HG02759 (cell line): ENCODE measurements around the gene CELSR1.

Experiments
- ATAC-seq: cut with Tn5 transposase; IDR thresholded peaks from one replicate; pipeline ENCODE4 v1.9.1; 2021; ENCODE audit warnings: mild to moderate bottlenecking, moderate library complexity; ENCODE audit not compliant: unreplicated experiment

The CELSR1 gene, protein sequence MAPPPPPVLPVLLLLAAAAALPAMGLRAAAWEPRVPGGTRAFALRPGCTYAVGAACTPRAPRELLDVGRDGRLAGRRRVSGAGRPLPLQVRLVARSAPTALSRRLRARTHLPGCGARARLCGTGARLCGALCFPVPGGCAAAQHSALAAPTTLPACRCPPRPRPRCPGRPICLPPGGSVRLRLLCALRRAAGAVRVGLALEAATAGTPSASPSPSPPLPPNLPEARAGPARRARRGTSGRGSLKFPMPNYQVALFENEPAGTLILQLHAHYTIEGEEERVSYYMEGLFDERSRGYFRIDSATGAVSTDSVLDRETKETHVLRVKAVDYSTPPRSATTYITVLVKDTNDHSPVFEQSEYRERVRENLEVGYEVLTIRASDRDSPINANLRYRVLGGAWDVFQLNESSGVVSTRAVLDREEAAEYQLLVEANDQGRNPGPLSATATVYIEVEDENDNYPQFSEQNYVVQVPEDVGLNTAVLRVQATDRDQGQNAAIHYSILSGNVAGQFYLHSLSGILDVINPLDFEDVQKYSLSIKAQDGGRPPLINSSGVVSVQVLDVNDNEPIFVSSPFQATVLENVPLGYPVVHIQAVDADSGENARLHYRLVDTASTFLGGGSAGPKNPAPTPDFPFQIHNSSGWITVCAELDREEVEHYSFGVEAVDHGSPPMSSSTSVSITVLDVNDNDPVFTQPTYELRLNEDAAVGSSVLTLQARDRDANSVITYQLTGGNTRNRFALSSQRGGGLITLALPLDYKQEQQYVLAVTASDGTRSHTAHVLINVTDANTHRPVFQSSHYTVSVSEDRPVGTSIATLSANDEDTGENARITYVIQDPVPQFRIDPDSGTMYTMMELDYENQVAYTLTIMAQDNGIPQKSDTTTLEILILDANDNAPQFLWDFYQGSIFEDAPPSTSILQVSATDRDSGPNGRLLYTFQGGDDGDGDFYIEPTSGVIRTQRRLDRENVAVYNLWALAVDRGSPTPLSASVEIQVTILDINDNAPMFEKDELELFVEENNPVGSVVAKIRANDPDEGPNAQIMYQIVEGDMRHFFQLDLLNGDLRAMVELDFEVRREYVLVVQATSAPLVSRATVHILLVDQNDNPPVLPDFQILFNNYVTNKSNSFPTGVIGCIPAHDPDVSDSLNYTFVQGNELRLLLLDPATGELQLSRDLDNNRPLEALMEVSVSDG (N-terminal part only)

DNA sequence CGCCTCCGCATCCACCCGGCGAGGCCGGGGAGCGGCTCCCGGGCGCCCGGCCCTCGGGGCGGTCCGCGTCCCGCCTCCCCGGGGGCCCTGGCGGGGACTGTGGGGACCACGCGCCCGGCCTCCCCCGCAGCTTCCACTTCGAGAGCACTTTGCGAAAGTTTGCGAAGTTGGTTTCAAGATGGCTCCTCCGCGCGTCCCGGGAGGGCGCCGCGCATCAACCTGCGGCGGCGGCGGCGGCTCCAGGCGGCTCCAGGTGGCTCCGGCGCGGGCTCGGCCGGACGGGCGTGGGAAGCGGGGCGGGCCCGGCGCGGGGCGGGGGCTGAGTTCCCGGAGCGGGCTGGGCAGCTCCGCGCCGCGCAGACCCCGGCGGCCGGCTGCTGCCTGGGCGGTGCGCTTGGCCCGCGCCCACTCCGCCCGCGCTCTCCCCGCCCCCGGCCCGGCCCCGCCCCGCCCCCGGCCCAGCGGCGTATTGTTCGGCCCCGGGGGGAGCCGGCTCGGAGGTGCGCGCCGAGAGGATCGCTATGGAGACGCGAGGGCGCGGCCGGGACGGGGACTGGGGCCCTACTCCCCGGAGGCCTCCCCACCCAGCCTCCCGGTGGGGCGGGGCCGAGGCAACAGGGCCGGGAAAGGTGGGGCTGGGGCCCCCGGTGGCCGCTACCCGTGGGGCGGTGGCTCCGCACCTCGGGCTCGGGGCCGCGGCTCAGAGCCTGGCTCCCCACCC is at the start of gene CELSR1:
Gene CELSR1, minus strand, starts transcription at position 396 of the 721 bp plus-strand sequence. CDS start 450 bp downstream, outside the sequence.
- ATAC-seq, result no peak

DNA sequence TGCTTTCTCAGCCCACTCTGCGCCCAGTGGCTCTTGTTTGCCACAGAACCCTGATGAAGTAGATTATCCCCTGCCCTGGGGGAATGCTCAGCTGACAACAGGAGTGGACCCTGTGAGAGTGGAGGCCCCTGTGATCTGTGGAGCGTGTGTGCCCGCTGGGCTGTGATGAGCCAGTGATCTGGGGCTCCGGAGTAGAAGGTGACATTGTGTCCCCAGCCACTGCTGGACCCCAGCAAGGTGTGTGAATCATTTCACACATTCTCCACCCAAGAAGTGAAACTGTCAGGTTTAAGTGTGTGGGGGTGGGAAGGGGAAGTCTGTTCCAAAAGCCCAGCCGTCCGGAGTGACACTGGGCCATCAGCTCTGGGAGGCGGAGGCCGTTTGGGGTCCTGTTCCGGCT is 49.6 kb upstream of the CELSR1 start:
- ATAC-seq, result peak; percentile 47

DNA sequence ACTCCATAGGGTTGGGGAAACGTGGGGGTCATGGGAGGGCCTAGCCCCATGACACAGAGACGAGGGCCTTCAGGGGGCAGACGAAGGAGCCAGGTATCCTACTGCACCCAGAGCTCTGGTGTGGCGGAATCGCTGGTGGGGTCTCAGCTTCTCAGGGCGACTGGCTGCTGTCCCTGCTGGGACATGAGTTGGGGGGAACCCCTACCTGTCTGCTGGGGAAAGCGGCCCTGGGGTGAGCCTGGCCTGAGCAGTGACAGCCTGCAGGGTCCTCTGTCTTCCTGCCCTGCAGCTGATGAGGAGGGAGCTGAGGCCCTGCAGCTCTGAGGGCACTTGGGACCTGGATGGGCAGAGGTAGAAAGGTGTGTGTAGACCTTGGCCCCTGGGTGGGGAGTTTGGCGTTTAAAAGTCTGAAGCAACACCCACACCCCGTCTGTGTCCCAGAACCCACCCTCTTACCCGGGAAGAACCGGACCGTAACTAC is 49.2 kb upstream of the CELSR1 start:
- ATAC-seq, result no peak

DNA sequence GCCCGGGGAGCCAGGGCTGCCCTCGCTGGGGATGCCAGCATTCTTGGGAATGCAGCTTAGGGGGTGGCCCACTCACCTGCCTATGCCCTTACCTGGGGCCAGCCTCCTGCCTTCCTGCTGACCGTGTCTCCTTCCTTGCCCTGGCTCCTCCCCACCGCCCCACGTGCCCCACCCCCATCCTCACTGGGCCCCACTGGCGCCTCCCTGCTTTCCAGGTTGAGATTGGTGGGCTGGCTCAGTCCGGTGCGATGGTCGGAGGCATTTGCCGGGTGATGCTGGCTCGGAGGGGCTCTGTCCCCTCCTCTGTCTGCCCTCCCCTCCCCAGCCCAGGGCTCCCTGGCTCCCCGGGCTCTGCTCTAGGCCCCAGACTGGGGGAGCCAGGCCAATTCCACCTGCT is 48.7 kb upstream of the CELSR1 start:
- no peak for ATAC-seq

DNA sequence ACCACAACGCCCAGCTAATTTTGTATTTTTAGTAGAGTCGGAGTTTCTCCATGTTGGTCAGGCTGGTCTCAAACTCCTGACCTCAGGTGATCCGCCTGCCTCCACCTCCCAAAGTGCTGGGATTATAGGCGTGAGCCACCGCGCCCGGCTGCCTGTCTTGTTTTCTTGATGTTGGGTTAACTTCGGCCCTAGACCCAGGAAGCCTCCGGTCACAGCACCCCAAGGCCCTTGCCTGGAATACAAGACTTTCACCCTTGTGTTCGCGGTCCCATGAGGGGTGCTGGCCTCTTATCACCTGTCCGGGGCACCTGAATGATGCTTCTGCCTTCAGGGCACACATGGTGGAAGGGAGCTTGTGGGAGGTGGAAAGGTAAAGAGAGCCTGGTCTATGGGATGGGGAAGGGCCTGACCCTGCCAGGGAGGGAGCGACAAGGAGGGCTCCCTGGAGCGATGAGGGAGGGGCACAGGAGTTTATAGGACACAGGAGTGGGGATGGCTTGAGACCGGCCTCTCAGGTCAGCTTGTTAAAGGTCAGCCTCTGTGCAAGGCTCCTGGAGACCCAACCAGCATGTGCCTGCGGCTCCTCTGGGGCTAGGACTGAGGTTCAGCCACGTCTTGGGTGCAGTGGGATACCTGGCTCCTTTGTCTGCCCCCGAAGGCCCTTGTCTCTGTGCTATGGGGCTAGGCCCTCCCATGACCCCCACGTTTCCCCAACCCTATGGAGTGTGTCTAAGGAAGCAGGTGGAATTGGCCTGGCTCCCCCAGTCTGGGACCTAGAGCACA is 48.1 kb upstream of the CELSR1 start:
- no peak for ATAC-seq

DNA sequence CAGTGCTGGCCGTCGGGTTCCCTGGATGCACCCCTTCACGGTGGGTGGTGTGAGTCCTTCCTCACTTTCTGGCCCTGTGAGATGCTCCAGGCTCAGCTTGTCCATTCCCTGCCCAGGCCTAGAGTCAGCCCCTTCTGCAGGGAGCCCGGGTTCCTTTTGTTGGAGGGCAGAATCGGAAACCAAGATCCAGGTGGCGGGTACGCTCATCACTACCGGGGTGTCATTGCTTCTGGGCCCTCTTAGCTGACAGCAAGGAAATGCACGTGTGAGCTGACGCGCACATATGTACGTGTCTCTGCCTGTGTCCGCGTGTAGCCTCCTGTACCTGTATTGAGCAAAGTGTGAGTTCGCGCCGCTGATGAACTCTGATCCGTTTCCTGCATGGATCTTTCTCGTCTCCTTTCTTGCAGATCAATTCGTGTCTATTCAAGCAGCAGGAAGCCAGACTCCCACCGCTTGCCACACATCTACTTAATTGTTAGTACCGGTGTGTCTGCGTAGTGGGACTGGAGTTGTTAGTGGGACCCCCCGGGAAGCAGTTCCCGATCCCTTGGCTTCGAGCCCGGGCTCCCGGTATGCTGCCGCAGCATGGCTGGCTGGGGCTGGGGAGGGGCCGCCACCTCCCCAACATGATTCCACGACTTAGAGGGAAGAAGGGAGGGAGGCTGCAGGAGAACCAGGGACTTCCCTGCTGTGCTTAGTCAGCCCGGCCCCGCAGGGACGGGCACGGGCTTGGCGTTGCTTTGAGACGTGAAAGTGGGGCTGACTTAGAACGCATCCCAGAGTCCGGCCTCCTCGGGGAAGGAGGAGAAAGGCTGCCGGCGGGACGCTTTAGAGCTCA is 46.9 kb upstream of the CELSR1 start:
- no peak for ATAC-seq

DNA sequence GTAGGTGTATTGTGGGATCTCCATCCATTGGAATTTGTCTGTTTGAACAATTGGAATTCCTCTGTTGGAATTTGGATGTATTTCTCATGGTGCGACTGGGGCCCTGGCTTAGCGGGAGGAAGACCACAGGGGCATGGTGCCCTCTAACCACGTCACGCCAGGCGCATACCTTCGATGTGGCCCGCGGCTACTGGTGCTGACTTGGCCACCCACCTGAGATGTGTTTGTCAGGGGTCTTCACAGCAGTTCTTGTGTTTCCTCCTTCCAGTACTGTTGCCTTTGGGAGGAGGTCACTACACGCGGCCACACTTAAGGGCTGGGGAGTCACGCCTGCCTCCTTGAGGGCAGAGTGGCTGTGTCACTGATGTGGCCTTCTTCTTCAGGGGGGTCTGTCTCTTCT is 46.2 kb upstream of the CELSR1 start:
- no peak for ATAC-seq

DNA sequence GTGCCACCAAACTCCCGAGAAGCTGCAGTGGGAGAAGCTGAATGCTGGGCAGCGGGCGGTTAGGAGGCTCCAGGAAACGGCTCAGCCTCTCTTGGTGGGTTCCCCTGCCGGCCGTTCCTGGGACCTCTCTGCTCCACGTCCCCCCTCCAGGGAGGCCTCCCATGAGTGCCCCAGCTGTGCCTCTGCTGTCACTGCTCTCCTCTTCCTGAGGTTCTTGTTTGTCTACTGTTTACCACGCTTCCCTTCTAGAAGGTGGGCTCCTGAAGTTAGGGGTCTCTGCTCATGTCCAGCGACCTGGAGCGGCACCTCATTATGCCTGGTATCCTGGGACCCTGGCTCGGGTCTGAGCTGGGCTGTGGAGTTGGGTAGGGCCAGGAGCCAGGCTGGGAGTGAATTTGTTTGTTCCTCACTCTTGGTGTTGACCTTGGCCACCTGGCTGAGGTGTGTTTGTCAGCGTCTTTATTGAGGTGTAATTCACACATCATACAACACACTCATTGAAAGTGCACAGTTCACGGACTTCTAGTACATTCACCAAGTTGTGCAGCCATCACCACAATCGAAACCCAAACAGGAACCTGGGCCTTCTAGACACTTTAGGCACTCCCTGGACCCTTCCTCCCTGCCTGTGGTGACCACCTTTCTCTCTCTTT is 45.0 kb upstream of the CELSR1 start:
- ATAC-seq, result no peak

DNA sequence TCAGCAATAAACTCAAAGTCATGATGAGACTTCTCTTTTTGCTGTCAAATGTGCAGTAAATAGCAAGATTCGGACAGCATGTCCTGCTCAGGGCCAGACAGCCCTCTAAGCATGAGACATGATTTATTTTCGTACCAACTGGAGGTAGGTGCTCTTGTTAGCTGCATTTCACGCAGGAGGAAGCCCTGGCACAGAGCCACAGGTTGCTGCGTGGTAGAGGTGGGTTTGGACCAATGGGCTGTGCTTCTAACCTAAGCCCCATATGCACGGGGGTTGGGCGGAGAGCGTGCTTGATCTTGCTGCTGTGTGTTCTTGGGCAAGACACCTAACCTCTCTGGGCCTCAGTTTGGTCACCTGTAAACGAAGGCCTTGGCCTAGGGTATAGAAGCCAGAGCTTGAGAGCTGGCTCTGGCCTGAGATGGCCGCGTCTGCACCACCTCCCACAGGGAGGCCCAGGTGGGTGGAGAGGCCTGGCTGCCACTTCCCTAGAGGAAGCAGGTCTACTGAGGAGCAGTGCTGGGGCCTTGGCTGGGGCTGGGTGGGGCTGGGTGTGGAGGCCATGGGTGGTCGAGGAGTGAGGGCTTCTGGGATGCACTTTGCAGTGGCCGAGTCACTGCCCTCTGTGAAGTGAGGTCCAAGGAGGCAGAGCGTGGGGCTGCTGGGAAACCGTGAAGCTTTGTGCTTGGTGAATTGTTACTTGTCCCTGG is 44.3 kb upstream of the CELSR1 start:
- no peak for ATAC-seq

DNA sequence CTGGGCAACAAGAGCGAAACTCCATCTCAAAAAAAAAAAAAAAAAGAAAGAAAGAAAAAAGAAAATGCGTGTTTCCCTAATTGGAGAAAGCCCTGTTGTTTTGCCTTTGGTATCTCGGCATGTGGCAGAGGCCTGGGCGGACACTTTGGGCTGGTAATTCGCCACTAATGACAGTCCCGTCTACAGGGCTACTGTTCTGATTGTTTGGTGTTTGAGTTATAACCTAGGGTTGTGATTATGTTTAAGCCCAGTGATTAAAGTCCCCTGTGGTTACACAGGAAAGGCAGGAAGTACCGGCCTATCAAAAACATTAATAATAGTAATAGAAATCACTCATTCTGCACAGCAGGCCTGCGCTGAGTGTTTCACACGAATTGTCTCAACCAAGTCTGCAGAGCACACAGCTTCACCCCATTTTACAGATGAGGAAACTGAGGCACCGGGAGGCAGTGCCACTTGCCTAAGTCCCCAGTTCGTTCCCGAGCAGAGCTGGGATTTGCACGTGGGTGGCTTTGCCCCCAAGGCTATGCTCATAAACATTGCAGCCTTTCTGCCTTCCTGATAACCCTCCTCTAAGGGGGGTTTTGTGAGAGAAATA is 43.6 kb upstream of the CELSR1 start:
- ATAC-seq, result no peak

DNA sequence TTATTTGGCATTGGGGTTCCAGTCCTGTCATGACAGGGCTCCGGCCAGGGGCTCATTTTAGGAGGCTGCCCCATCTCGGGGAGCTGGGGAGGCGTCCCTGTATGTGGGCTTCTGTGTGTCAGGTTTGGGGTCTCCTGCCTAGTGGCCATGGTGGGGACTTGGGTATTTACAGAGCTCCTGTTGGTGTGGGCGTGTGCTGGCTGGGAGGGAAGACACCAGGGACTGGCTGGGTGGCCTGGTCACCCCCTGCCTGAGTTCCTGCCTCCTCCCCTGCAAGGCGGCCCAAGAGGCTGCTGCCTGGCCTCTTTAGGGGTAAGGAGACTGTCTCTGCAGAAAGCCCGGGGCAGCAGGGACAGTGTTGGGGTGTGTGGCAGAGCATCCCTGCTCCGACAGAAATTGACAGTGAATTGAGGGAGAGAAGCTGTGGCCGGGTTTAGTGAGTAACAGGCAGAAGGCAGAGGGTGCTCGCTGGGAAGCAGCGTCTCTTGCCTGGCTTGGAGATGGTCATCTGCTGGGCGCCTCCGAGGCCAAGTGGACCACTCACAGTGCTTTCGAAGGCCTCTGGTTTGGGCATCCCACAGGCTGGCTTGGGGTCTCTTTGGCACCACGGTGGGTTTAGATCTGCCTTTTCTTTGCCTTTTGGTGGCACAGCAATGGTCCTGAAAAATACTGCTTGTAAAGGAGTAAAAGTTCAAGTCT is 42.5 kb upstream of the CELSR1 start:
- no peak for ATAC-seq

DNA sequence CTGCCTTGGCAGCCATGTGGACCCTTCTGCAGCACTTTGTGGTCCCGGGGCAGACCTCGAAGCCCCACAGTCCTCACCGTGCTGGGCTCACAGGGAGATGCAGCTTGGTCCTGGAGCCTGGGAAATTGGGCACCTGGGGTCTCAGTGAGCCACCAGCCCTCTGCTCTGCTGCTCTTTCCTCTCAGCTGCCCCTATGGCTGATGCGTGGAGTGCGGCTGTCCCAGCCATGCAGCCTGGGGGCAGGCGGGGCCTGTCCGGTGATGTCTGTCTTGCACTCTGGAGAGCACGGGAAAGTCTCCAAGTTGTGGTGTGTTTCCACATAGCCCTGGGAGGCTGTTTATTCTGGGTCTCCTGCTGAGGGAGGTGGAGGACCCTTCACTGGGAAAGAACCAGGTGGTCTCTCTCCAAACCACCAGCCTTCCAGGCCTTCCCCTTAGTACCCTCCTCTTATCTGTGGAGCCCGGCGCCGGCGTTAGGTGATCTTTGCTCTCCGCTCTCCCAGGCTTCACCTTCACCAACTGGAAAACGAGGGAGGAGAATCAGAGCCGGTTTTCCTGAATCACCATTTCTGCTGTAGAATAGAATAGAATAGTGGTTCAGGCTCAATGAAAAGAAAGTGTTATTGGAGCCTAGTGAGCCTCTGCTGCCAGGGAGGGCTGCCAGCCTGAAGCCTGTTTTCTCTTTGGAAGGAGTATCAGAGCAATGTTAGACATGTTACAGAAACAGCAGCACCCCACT is 41.6 kb upstream of the CELSR1 start:
- no peak for ATAC-seq

DNA sequence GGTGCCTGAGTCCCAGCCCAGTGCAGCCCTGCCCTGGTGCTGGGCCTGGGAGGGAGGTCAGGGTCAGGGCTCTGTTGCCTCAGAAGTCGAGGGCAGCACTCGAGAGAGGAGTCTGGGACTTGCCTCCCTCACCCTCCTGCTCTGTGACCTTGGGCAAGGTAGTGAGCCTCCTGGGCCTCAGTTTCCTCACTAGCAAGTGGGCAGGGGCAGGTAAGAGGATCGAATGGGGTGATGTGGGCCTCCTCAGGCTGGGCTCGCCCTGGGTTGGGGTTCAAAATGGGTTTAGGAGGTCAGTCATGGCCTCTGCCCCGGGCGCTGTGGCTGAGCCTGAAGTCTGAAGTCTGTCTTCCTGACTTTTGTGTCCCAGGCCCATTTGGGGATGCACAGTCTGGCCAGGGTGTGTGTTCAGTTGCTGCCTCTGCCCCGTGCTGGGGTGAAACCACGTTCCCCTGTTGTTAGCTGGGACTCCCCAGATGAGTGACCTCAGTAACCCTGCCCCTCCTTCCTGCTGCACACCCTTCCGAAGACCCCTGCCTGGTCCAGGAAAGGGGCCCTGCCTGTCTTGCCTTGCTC is 40.9 kb upstream of the CELSR1 start:
- ATAC-seq, result no peak

DNA sequence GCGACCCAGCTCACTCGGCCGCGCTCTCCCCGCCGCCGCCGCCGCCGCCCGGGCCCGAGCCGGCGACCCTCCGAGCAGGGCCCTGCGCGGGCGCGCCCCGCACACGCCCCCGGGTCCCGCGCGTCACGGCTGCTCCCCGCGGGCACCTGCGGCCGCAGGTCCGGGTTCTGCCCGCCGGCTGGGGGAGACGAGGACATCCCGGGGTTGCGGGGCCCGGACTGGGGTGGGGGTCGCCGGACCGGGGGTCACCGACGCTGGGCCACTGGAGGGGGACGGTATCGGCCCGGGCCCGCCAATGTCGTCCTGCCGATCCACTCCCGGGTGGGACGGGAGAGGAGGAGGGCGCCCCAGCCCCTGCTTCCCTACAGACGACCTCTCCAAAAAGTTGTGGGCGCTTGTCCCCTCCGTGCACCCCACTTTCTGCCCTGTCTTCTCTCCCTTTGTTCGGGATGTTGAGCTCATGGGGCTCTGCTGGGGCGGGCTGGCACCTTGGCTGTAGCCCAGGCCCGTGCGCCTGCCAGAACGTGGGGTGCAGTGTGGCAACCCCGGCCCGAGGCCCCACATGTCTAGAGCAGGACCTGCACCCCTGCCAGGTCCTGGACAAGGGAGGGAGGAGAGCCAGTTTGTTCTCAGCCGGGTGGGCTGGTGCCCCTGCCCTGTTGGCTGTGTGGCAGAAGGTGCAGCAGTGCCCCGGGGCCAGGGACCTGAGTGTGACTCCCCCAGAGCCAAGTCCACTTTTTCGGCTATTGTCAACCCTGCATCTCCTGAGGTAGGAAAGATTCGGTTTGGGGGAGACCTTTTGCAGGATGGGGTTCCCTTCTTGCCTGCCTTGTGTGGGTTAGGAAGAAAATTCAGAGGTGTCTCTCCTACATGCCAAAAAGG is 40.2 kb upstream of the CELSR1 start:
- peak; percentile 24 for ATAC-seq
